Colonic mucosa (tissue), 4 donors: ENCODE measurements around the gene DDAH1. TPM values are rescaled to one million over a fixed set of nuclear protein-coding genes. Genes with fewer than 3 reads are reported as not detected.

Source experiments
- DNase-seq: peaks from one replicate; pipeline ENCODE4 v3.0.0-alpha.2; 2020
- H3K27ac ChIP-seq: fragments of 200-600 bp; one replicate; pipeline ENCODE4 v1.8.0; 2021
- H3K27me3 ChIP-seq: fragments of 200-600 bp; one replicate; pipeline ENCODE4 v1.8.0; 2021
- H3K36me3 ChIP-seq: fragments of 200-600 bp; one replicate; pipeline ENCODE4 v1.8.0; 2021
- H3K4me1 ChIP-seq: fragments of 200-600 bp; one replicate; pipeline ENCODE4 v1.8.0; 2021; ENCODE audit warnings: mild to moderate bottlenecking
- H3K4me3 ChIP-seq: fragments of 200-600 bp; one replicate; pipeline ENCODE4 v1.8.0; 2021
- H3K9ac ChIP-seq, 2 donors: one replicate each; pipeline ENCODE4 v1.7.0; 2013; ENCODE audit warnings: control low read depth in 2 of 2, low read depth in 2 of 2, low read length in 2 of 2
- H3K9me3 ChIP-seq: fragments of 200-600 bp; one replicate; pipeline ENCODE4 v1.8.0; 2021
- CTCF ChIP-seq: fragments of 200-600 bp; IDR thresholded peaks from one replicate; pipeline ENCODE4 v1.8.0; 2022; ENCODE audit warnings: antibody characterized with exemption, mild to moderate bottlenecking
- intact Hi-C: fragments of 100-400 bp; cut with DNase I; formaldehyde crosslinking; loops from one replicate; pipeline ENCODE4 v1.14.1; 2022
- total RNA-seq, 2 donors: library from RNA; stranded (reverse); fragmentation: NEBNext Ultra II Directional in 1 of 2; extraction: Animal tissue kit (Norgen Biotek cat#: 25700) in 1 of 2; gene quantifications; one replicate each; pipeline ENCODE4 v1.2.1, GENCODE V29; 2021
- donor health status: healthy.
- donor health status: DM: no; HTN: no; CAD: no.
- donor health status: DM: no; HTN: no; CAD: no.

DDAH1 gene
- total RNA-seq, 2 donors from 2014 or later = 130 to 144 TPM

GRCh38 chr1:85462931-85463649 lies 1.9 kb downstream of the DDAH1 start:
- Histone ChIP-seq H3K4me1 (peaks cover 9% of the 10 kb centered on the region), H3K27ac (no peak overlapping the region), H3K27me3 (no peaks in the 10 kb centered on the region), H3K9ac (peak overlapping the region in 1 of 2 donors; percentile 98), H3K9me3 (no peaks in the 10 kb centered on the region), H3K36me3 (no peaks in the 10 kb centered on the region), H3K4me3 (peak overlapping the region; percentile 62)
- intact Hi-C loops = loop anchor here (10.0 kb wide), 1 partner anchor 58 kb away; no protein-coding TSS in a partner anchor
- TF ChIP-seq CTCF = no peak
- no peak for DNase-seq

GRCh38 chr1:85461216-85461918 lies 3.6 kb downstream of the DDAH1 start:
- intact Hi-C loops = loop anchor here (10.0 kb wide), 1 partner anchor 57 kb away; no protein-coding TSS in a partner anchor
- no peak for TF ChIP-seq CTCF
- no peak for DNase-seq
- no peaks in the 10 kb centered on the region for H3K9me3 ChIP-seq
- no peaks in the 10 kb centered on the region for H3K36me3 ChIP-seq
- peak overlapping the region in 1 of 2 donors; percentile 66 for H3K9ac ChIP-seq
- no peak overlapping the region for H3K4me3 ChIP-seq
- peaks cover 9% of the 10 kb centered on the region for H3K4me1 ChIP-seq
- H3K27me3 ChIP-seq = no peaks in the 10 kb centered on the region
- H3K27ac ChIP-seq = peak overlapping the region; percentile 58

- Histone ChIP-seq H3K36me3 (no peaks in the 10 kb centered on the region), H3K27ac (peak overlapping the region; percentile 58), H3K4me3 (no peak overlapping the region), H3K4me1 (peaks cover 9% of the 10 kb centered on the region), H3K9me3 (no peaks in the 10 kb centered on the region), H3K9ac (peak overlapping the region in 1 of 2 donors; percentile 39), H3K27me3 (no peaks in the 10 kb centered on the region)
- intact Hi-C loops = loop anchor here (10.0 kb wide), 1 partner anchor 56 kb away; no protein-coding TSS in a partner anchor
- no peak for TF ChIP-seq CTCF
- DNase-seq = peak; percentile 79
Measured at GRCh38 chr1:85460555-85461088, 4.3 kb downstream of the DDAH1 start.

GRCh38 chr1:85459290-85459689 lies 5.7 kb downstream of the DDAH1 start:
- H3K9ac ChIP-seq = no peak overlapping the region
- H3K36me3 ChIP-seq = no peaks in the 10 kb centered on the region
- H3K4me3 ChIP-seq = no peak overlapping the region
- H3K27me3 ChIP-seq = no peaks in the 10 kb centered on the region
- H3K27ac ChIP-seq = no peak overlapping the region
- no peak for DNase-seq
- no peaks in the 10 kb centered on the region for H3K9me3 ChIP-seq
- H3K4me1 ChIP-seq = peaks cover 9% of the 10 kb centered on the region
- TF ChIP-seq CTCF = no peak
- intact Hi-C loops = no loop called here

GRCh38 chr1:85454214-85454613 lies 10.7 kb downstream of the DDAH1 start:
- intact Hi-C loops = no loop called here
- no peak for TF ChIP-seq CTCF
- Histone ChIP-seq H3K27ac (peak overlapping the region; percentile 9), H3K9ac (no peak overlapping the region), H3K9me3 (no peaks in the 10 kb centered on the region), H3K36me3 (no peaks in the 10 kb centered on the region), H3K27me3 (no peaks in the 10 kb centered on the region), H3K4me1 (no peaks in the 10 kb centered on the region), H3K4me3 (no peak overlapping the region)
- DNase-seq = no peak
